ENCODE measurements around the gene SNCB.

SNCB gene

DNA sequence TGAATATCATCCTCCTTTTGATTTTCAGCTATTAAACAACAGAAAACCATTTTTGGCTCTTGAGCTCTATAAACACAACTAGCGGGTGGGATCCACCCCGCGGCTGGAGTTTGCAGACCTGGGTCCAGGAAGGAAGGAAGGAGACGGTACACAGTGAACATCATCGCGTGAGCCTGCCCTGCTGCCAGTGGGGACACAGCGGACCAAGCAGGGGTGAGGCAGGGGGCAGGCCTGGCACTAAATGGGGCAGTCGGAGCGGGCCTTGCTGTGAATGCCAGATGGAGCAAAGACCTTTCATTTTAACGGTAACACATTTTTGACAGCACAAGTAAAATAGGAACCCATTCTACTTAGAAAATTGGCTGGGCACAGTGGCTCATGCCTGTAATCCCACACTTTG lies 31.3 kb upstream of the SNCB start:
- Histone ChIP-seq H3K4me1 (ENCODE audit: control extremely low read depth in 1 of 4, control insufficient read depth in 4 of 4, insufficient read depth in 4 of 4, low read length in 3 of 4) (peaks cover 4 to 20% (median 14%) of the 10 kb centered on the region in 4 experiments), H3K27ac (ENCODE audit: insufficient read depth in 1 of 2, low read depth in 1 of 2, low read length in 2 of 2, poor library complexity in 1 of 2, severe bottlenecking in 2 of 2) (no peak overlapping the region), H3K4me3 (ENCODE audit: control insufficient read depth in 1 of 7, extremely low read depth in 1 of 7, insufficient read depth in 4 of 7, low read depth in 2 of 7, low read length in 6 of 7) (no peak overlapping the region), H3K27me3 (replicated peaks in 2 of 5; ENCODE audit: control insufficient read depth in 4 of 5, insufficient read depth in 5 of 5, low read length in 4 of 5) (peaks cover 0 to 23% (median 15%) of the 10 kb centered on the region in 5 experiments), H3K9me3 (ENCODE audit: control extremely low read depth in 1 of 5, control insufficient read depth in 4 of 5, insufficient read depth in 2 of 5, low read depth in 1 of 5, low read length in 4 of 5) (no peaks in the 10 kb centered on the region), H3K36me3 (ENCODE audit: control insufficient read depth in 4 of 4, insufficient read depth in 4 of 4, low read length in 3 of 4) (peaks cover 0 to 7% (median 1%) of the 10 kb centered on the region in 4 experiments)
- POLR2A ChIA-PET = no interaction called here
- no peak for DNase-seq
- CTCF ChIA-PET = interaction anchor here (1.1 to 5.7 kb wide), 11 partner anchors 8 to 388 kb away, joined by 3 to 56 read pairs (median 4); partner anchors contain the start of gene TSPAN17
- WGBS (ENCODE audit: insufficient coverage) = 87% methylated on average over 8 of the region's 10 CpGs

DNA sequence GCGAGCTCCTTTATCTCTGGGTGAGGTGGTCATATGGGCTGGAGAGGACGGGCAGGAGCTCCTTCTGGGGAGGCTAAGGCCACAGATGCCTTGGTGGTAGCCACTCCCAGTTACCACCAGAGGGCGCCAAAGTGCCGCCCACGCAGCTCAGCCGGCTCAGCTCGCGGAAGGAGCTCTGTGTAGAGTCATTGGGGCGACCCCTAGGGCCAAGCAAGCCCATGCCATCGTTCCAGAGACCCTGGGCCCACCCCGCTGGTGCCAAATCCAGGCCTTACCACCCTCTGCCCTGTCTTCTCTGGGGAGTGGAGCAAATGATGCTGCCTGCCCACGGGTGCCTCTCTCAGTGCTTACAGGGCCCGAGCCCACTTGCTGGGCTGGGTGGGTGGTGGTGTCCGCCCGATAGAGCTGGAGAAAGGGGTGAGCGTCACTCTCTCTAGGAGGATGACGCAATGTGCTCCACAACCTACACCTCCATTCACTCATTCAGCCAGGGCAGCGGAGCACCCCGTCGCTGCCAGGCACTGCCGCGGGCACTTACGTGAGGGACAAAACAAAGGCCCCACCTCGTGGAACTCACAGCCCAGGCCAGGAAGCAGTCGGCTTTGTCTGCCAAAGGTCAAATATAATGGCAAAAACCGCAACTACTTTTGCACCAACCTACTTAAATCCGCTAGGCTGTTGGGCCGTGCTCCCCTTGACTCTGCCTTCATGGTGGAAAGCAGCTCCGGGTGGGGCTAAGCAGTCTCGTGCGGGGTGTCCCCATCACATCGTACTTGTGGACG lies 30.7 kb upstream of the SNCB start:
- Histone ChIP-seq H3K27me3 (replicated peaks in 2 of 5; ENCODE audit: control insufficient read depth in 4 of 5, insufficient read depth in 5 of 5, low read length in 4 of 5) (peaks cover 0 to 23% (median 15%) of the 10 kb centered on the region in 5 experiments), H3K27ac (ENCODE audit: insufficient read depth in 1 of 2, low read depth in 1 of 2, low read length in 2 of 2, poor library complexity in 1 of 2, severe bottlenecking in 2 of 2) (no peak overlapping the region), H3K9me3 (ENCODE audit: control extremely low read depth in 1 of 5, control insufficient read depth in 4 of 5, insufficient read depth in 2 of 5, low read depth in 1 of 5, low read length in 4 of 5) (no peaks in the 10 kb centered on the region), H3K36me3 (ENCODE audit: control insufficient read depth in 4 of 4, insufficient read depth in 4 of 4, low read length in 3 of 4) (peaks cover 0 to 11% (median 1%) of the 10 kb centered on the region in 4 experiments), H3K4me1 (ENCODE audit: control extremely low read depth in 1 of 4, control insufficient read depth in 4 of 4, insufficient read depth in 4 of 4, low read length in 3 of 4) (peaks cover 4 to 20% (median 14%) of the 10 kb centered on the region in 4 experiments), H3K4me3 (ENCODE audit: control insufficient read depth in 1 of 7, extremely low read depth in 1 of 7, insufficient read depth in 4 of 7, low read depth in 2 of 7, low read length in 6 of 7) (no peak overlapping the region)
- peak; percentile 85 to 90 (median 86) for DNase-seq
- whole genome bisulfite sequencing (ENCODE audit: insufficient coverage) = 56% methylated on average over 29 of the region's 33 CpGs
- POLR2A ChIA-PET = no interaction called here
- CTCF ChIA-PET = interaction anchor here (0.7 to 5.7 kb wide), 33 partner anchors 8 to 452 kb away, joined by 3 to 56 read pairs (median 3); partner anchors contain the start of gene TSPAN17

DNA sequence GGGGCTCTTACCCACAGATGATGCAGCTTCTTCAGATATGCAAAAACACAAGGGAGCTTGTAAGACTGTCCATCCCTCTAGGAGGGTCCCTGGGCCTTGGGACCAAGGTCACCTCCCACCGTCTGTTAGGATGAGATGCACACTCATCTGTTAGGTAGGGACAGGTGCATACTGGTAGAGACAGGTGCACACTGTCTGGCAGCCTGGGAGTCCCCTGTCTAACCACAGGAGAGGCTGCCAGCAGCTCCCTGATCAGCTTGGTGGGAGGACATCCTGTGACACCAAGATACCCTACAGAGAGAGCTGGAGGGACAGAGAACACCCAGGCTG lies 30.2 kb upstream of the SNCB start:
- POLR2A ChIA-PET = no interaction called here
- H3K4me1 ChIP-seq (ENCODE audit: control extremely low read depth in 1 of 4, control insufficient read depth in 4 of 4, insufficient read depth in 4 of 4, low read length in 3 of 4) = peaks cover 4 to 20% (median 14%) of the 10 kb centered on the region in 4 experiments
- H3K4me3 ChIP-seq (ENCODE audit: control insufficient read depth in 1 of 7, extremely low read depth in 1 of 7, insufficient read depth in 4 of 7, low read depth in 2 of 7, low read length in 6 of 7) = no peak overlapping the region
- H3K27ac ChIP-seq (ENCODE audit: insufficient read depth in 1 of 2, low read depth in 1 of 2, low read length in 2 of 2, poor library complexity in 1 of 2, severe bottlenecking in 2 of 2) = no peak overlapping the region
- 44% methylated on average over 1 of the region's 1 CpG for WGBS (ENCODE audit: insufficient coverage)
- H3K27me3 ChIP-seq (replicated peaks in 2 of 5; ENCODE audit: control insufficient read depth in 4 of 5, insufficient read depth in 5 of 5, low read length in 4 of 5) = peaks cover 0 to 17% (median 15%) of the 10 kb centered on the region in 5 experiments
- H3K36me3 ChIP-seq (ENCODE audit: control insufficient read depth in 4 of 4, insufficient read depth in 4 of 4, low read length in 3 of 4) = peaks cover 0 to 14% (median 1%) of the 10 kb centered on the region in 4 experiments
- no peak for DNase-seq
- CTCF ChIA-PET = interaction anchor here (0.7 to 5.7 kb wide), 32 partner anchors 9 to 452 kb away, joined by 3 to 56 read pairs (median 3); partner anchors contain the start of gene TSPAN17
- no peaks in the 10 kb centered on the region for H3K9me3 ChIP-seq (ENCODE audit: control extremely low read depth in 1 of 5, control insufficient read depth in 4 of 5, insufficient read depth in 2 of 5, low read depth in 1 of 5, low read length in 4 of 5)

DNA sequence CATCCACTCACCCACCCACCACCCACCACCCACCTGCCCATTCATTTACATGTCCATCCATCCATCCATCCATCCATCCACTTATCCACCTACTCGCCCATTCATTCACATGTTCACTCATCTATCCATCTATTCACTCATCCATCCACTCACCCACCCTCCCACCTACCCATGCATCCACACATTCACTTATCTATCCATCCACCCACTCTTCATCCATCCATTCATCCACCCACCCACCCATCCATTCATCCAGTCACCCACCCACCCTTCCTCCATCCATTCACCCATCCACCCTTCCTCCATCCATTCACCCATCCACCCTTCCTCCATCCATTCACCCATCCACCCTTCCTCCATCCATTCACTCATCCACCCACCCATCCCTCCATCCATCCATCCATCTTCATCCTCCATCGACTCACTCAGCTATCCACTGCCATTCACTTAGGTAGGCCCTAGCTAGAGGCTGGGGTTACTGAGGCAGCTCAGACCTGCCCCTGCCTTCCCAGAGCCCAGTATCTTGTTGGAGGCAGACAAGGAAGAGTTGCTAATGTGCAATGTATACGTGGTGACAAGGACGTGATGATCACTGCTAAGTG lies 29.6 kb upstream of the SNCB start:
- H3K9me3 ChIP-seq (ENCODE audit: control extremely low read depth in 1 of 5, control insufficient read depth in 4 of 5, insufficient read depth in 2 of 5, low read depth in 1 of 5, low read length in 4 of 5) = no peaks in the 10 kb centered on the region
- WGBS (ENCODE audit: insufficient coverage) = 96% methylated on average over 3 of the region's 4 CpGs
- CTCF ChIA-PET = interaction anchor here (0.7 to 5.7 kb wide), 26 partner anchors 9 to 453 kb away, joined by 3 to 56 read pairs (median 3); partner anchors contain the start of gene TSPAN17
- POLR2A ChIA-PET = no interaction called here
- H3K27me3 ChIP-seq (replicated peaks in 2 of 5; ENCODE audit: control insufficient read depth in 4 of 5, insufficient read depth in 5 of 5, low read length in 4 of 5) = peaks cover 0 to 12% (median 10%) of the 10 kb centered on the region in 5 experiments
- peaks cover 4 to 20% (median 14%) of the 10 kb centered on the region in 4 experiments for H3K4me1 ChIP-seq (ENCODE audit: control extremely low read depth in 1 of 4, control insufficient read depth in 4 of 4, insufficient read depth in 4 of 4, low read length in 3 of 4)
- H3K27ac ChIP-seq (ENCODE audit: insufficient read depth in 1 of 2, low read depth in 1 of 2, low read length in 2 of 2, poor library complexity in 1 of 2, severe bottlenecking in 2 of 2) = no peak overlapping the region
- H3K4me3 ChIP-seq (ENCODE audit: control insufficient read depth in 1 of 7, extremely low read depth in 1 of 7, insufficient read depth in 4 of 7, low read depth in 2 of 7, low read length in 6 of 7) = no peak overlapping the region
- DNase-seq = no peak
- peaks cover 0 to 19% (median 1%) of the 10 kb centered on the region in 4 experiments for H3K36me3 ChIP-seq (ENCODE audit: control insufficient read depth in 4 of 4, insufficient read depth in 4 of 4, low read length in 3 of 4)

DNA sequence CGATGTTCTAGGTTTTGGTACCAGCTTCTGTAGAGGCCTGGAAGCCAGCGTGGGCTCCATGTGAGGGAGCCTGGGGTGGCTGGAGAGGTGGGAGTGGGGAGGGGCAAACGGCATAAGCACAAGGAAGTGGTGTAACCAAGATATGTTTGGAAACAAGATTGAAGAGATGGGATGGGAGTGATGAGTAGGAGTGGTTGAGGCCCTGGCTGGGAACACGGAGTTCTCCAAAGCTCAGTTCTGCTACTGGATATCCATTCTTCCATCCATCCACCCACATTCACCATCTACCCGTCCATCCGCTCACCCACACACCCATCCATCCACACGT lies 29.1 kb upstream of the SNCB start:
- Histone ChIP-seq H3K27ac (ENCODE audit: insufficient read depth in 1 of 2, low read depth in 1 of 2, low read length in 2 of 2, poor library complexity in 1 of 2, severe bottlenecking in 2 of 2) (no peak overlapping the region), H3K4me3 (ENCODE audit: control insufficient read depth in 1 of 7, extremely low read depth in 1 of 7, insufficient read depth in 4 of 7, low read depth in 2 of 7, low read length in 6 of 7) (peak overlapping the region in 2 of 7 experiments; percentile 66 to 80), H3K9me3 (ENCODE audit: control extremely low read depth in 1 of 5, control insufficient read depth in 4 of 5, insufficient read depth in 2 of 5, low read depth in 1 of 5, low read length in 4 of 5) (no peaks in the 10 kb centered on the region), H3K4me1 (ENCODE audit: control extremely low read depth in 1 of 4, control insufficient read depth in 4 of 4, insufficient read depth in 4 of 4, low read length in 3 of 4) (peaks cover 4 to 20% (median 14%) of the 10 kb centered on the region in 4 experiments), H3K27me3 (replicated peaks in 2 of 5; ENCODE audit: control insufficient read depth in 4 of 5, insufficient read depth in 5 of 5, low read length in 4 of 5) (peaks cover 0 to 9% (median 7%) of the 10 kb centered on the region in 5 experiments), H3K36me3 (ENCODE audit: control insufficient read depth in 4 of 4, insufficient read depth in 4 of 4, low read length in 3 of 4) (peaks cover 0 to 20% (median 1%) of the 10 kb centered on the region in 4 experiments)
- POLR2A ChIA-PET = interaction anchor here (0.6 kb wide), 1 partner anchor 102 kb away, joined by 5 read pairs; no protein-coding TSS in a partner anchor
- WGBS (ENCODE audit: insufficient coverage) = 66% methylated on average over 4 of the region's 7 CpGs
- CTCF ChIA-PET = interaction anchor here (0.6 to 5.7 kb wide), 11 partner anchors 10 to 1050 kb away, joined by 3 to 56 read pairs (median 4); partner anchors contain the start of gene TSPAN17
- DNase-seq = no peak

DNA sequence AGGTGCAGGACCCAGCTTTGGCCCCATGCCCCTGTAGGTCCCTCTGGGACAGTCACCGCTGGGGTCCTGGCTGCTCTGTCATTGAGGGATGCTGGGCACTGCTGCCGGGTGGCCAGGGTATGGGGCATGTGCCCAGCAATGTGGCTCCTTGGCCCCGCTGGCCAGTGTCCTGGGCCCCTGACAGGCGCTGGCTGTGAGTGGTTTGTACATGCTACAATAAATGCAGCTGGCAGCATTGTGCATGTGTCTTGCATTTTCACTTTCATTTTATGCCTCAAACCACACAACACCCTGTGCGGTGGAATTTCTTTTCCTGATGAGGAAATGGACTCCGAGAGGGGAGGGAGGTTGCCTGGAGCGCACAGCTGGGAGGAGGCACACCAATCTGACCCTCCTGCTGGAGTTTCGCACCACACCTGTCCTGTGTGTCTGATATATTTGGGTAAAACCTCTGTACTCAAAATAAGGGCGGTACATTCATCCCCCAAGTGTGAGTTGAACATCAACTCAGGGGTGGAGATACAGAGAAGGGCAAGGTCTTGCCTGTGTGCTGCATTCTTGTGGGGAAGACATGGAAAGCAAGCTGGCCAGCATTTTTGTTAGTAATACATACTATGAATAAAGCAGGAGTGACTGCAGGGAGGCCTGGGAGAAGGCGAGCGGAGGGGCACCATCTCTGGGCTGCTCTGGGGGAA lies 28.6 kb upstream of the SNCB start:
- DNase-seq = peak; percentile 66 to 86 (median 83)

More for the DNA sequence above, 28.6 kb upstream of the SNCB start:
- Histone ChIP-seq H3K4me1 (ENCODE audit: control extremely low read depth in 1 of 4, control insufficient read depth in 4 of 4, insufficient read depth in 4 of 4, low read length in 3 of 4) (peaks cover 4 to 20% (median 14%) of the 10 kb centered on the region in 4 experiments), H3K36me3 (ENCODE audit: control insufficient read depth in 4 of 4, insufficient read depth in 4 of 4, low read length in 3 of 4) (peaks cover 0 to 23% (median 1%) of the 10 kb centered on the region in 4 experiments), H3K27ac (ENCODE audit: insufficient read depth in 1 of 2, low read depth in 1 of 2, low read length in 2 of 2, poor library complexity in 1 of 2, severe bottlenecking in 2 of 2) (no peak overlapping the region), H3K4me3 (ENCODE audit: control insufficient read depth in 1 of 7, extremely low read depth in 1 of 7, insufficient read depth in 4 of 7, low read depth in 2 of 7, low read length in 6 of 7) (peak overlapping the region in 6 of 7 experiments; percentile 42 to 80 (median 54)), H3K27me3 (replicated peaks in 2 of 5; ENCODE audit: control insufficient read depth in 4 of 5, insufficient read depth in 5 of 5, low read length in 4 of 5) (peaks cover 0 to 5% (median 3%) of the 10 kb centered on the region in 5 experiments), H3K9me3 (ENCODE audit: control extremely low read depth in 1 of 5, control insufficient read depth in 4 of 5, insufficient read depth in 2 of 5, low read depth in 1 of 5, low read length in 4 of 5) (no peaks in the 10 kb centered on the region)
- ChIA-PET CTCF (interaction anchor here (0.6 to 5.7 kb wide), 14 partner anchors 10 to 1050 kb away, joined by 3 to 56 read pairs (median 4); partner anchors contain the start of gene TSPAN17), POLR2A (interaction anchor here (0.6 kb wide), 2 partner anchors 102 to 209 kb away, joined by 3 to 5 read pairs; no protein-coding TSS in a partner anchor)
- 11% methylated on average over 4 of the region's 11 CpGs for WGBS (ENCODE audit: insufficient coverage)
